OCI-LY3 (cell line): ENCODE measurements around the gene RNF149.

Experiments used
- H2AFZ ChIP-seq: fragments of 200-600, 300-600 bp; shearing (Covaris generic); 2 replicates; pipeline ENCODE4 v1.6.0; 2014; ENCODE audit warnings: antibody characterized with exemption, low read depth, low read length
- H3K27ac ChIP-seq: fragments of 200-600, 300-600 bp; sonication (generic); 2 replicates; pipeline ENCODE4 v1.5.1; 2014; ENCODE audit warnings: mild to moderate bottlenecking, low read length, moderate library complexity, mixed read lengths
- H3K27me3 ChIP-seq: fragments of 200-600, 300-600 bp; sonication (generic); 2 replicates; pipeline ENCODE4 v1.6.1; 2014; ENCODE audit warnings: low read depth, low read length, mixed read lengths
- H3K36me3 ChIP-seq: fragments of 200-600, 300-600 bp; sonication (generic); replicated peaks from 2 replicates; pipeline ENCODE3; 2014; ENCODE audit warnings: low read depth, low read length, mixed read lengths
- H3K4me1 ChIP-seq: fragments of 300-600, 200-600 bp; sonication (generic); 2 replicates; pipeline ENCODE4 v1.6.1; 2014; ENCODE audit warnings: low read length, mixed read lengths
- H3K4me2 ChIP-seq: fragments of 200-600, 300-600 bp; sonication (generic); 2 replicates; pipeline ENCODE4 v1.6.1; 2014; ENCODE audit warnings: low read length, mixed read lengths
- H3K4me3 ChIP-seq: fragments of 300-600, 200-600 bp; sonication (generic); 2 replicates; pipeline ENCODE4 v1.5.1; 2014; ENCODE audit warnings: antibody characterized with exemption, mild to moderate bottlenecking, low read length, moderate library complexity
- H3K79me2 ChIP-seq: fragments of 300-600, 200-600 bp; shearing (Covaris generic); 2 replicates; pipeline ENCODE4 v1.6.1; 2014; ENCODE audit warnings: mild to moderate bottlenecking, low read length, mixed read lengths
- H3K9ac ChIP-seq: fragments of 300-600, 200-600 bp; shearing (Covaris generic); 2 replicates; pipeline ENCODE4 v1.6.0; 2014; ENCODE audit warnings: mild to moderate bottlenecking, low read length, moderate library complexity
- H3K9me3 ChIP-seq: fragments of 200-600, 300-600 bp; shearing (Covaris generic); 2 replicates; pipeline ENCODE4 v1.6.1; 2014; ENCODE audit warnings: low read length, mixed read lengths; ENCODE audit not compliant: insufficient read depth
- H4K20me1 ChIP-seq: fragments of 200-600, 300-600 bp; sonication (generic); 2 replicates; pipeline ENCODE4 v1.6.1; 2016; ENCODE audit warnings: low read length, mixed read lengths; ENCODE audit not compliant: insufficient read depth
- EZH2phosphoT487 ChIP-seq: fragments of 200-600 bp; shearing (Covaris generic); IDR thresholded peaks from 2 replicates; pipeline ENCODE4 v1.6.1; 2018; ENCODE audit warnings: antibody characterized with exemption, mixed run types, low read depth
- TF ChIP-seq, protein P1 (sequence below): fragments of 200-600, 300-600 bp; sonication (generic); IDR thresholded peaks from 2 replicates; pipeline ENCODE4 v1.5.1; 2014; ENCODE audit warnings: antibody characterized with exemption, low read length, low read depth

Gene RNF149

DNA sequence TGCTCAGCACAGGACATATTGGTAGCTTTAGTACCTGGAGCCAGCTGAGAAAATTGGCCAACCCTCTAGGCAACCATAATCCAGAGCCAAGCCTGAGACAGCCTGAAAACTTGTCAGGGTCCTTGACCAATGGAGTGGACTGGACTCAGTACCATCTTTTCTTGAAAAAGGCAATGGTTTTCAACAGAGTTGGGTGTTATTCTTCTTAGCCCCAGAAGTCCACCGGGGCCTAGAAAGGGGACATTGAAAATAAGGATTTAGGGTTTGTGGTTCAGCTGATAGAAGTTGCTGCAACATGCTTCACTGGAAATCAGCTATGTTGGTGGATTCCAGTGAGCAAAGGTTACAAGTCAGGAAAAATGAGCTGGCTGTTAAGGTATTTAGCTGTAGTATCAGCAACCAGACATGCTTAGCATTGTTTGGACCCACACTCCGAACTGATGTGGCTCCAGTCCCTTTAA lies 77.9 kb downstream of the RNF149 start:
- Histone ChIP-seq H3K36me3 (no peaks in the 10 kb centered on the region), H3K4me3 (no peak overlapping the region), H4K20me1 (no peaks in the 10 kb centered on the region), H2AFZ (no peak overlapping the region), H3K27me3 (no peaks in the 10 kb centered on the region), H3K27ac (no peak overlapping the region), H3K9ac (no peak overlapping the region), H3K4me1 (peaks cover 6% of the 10 kb centered on the region; the same call in 1 of the 2 replicates), H3K79me2 (no peaks in the 10 kb centered on the region), H3K9me3 (no peaks in the 10 kb centered on the region), H3K4me2 (no peak overlapping the region)
- TF ChIP-seq, protein P1, sequence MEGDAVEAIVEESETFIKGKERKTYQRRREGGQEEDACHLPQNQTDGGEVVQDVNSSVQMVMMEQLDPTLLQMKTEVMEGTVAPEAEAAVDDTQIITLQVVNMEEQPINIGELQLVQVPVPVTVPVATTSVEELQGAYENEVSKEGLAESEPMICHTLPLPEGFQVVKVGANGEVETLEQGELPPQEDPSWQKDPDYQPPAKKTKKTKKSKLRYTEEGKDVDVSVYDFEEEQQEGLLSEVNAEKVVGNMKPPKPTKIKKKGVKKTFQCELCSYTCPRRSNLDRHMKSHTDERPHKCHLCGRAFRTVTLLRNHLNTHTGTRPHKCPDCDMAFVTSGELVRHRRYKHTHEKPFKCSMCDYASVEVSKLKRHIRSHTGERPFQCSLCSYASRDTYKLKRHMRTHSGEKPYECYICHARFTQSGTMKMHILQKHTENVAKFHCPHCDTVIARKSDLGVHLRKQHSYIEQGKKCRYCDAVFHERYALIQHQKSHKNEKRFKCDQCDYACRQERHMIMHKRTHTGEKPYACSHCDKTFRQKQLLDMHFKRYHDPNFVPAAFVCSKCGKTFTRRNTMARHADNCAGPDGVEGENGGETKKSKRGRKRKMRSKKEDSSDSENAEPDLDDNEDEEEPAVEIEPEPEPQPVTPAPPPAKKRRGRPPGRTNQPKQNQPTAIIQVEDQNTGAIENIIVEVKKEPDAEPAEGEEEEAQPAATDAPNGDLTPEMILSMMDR: no peak
- TF ChIP-seq EZH2phosphoT487: no peak
